Osteocyte (in vitro differentiated cells): ENCODE measurements around the gene CXXC5. TPM values are rescaled to one million over a fixed set of nuclear protein-coding genes. Genes with fewer than 3 reads are reported as not detected.

Experiments used
- DNase-seq: peaks from one replicate; pipeline ENCODE4 v3.0.0; 2021; ENCODE audit warnings: mixed read lengths; ENCODE audit not compliant: unreplicated experiment; ENCODE audit errors: extremely low spot score
- H3K27ac Mint-ChIP-seq: one replicate; pipeline ENCODE4 v1.8.0; 2021; ENCODE audit warnings: mild to moderate bottlenecking, mixed read lengths; ENCODE audit not compliant: unreplicated experiment
- H3K27me3 Mint-ChIP-seq: one replicate; pipeline ENCODE4 v1.8.0; 2021; ENCODE audit warnings: mixed read lengths; ENCODE audit not compliant: unreplicated experiment
- H3K36me3 Mint-ChIP-seq: one replicate; pipeline ENCODE4 v1.8.0; 2021; ENCODE audit warnings: mixed read lengths; ENCODE audit not compliant: unreplicated experiment
- H3K4me1 Mint-ChIP-seq: one replicate; pipeline ENCODE4 v1.8.0; 2021; ENCODE audit warnings: mixed read lengths; ENCODE audit not compliant: unreplicated experiment
- H3K4me3 Mint-ChIP-seq: one replicate; pipeline ENCODE4 v1.8.0; 2021; ENCODE audit warnings: mild to moderate bottlenecking, moderate library complexity, mixed read lengths; ENCODE audit not compliant: unreplicated experiment
- H3K9me3 Mint-ChIP-seq: one replicate; pipeline ENCODE4 v1.8.0; 2021; ENCODE audit warnings: mixed read lengths; ENCODE audit not compliant: unreplicated experiment
- total RNA-seq: library from RNA; stranded (reverse); gene quantifications from 2 replicates; pipeline ENCODE4 v1.2.1, GENCODE V29; 2021
- TF ChIP-seq, protein P1 (sequence below): fragments of 200-600 bp; sonication (generic); IDR thresholded peaks from 2 replicates; pipeline ENCODE4 v1.5.0; 2021; ENCODE audit warnings: antibody characterized with exemption, mild to moderate bottlenecking, moderate library complexity

The CXXC5 gene
- total RNA-seq, 1 donor from 2014 or later: 259 TPM

DNA sequence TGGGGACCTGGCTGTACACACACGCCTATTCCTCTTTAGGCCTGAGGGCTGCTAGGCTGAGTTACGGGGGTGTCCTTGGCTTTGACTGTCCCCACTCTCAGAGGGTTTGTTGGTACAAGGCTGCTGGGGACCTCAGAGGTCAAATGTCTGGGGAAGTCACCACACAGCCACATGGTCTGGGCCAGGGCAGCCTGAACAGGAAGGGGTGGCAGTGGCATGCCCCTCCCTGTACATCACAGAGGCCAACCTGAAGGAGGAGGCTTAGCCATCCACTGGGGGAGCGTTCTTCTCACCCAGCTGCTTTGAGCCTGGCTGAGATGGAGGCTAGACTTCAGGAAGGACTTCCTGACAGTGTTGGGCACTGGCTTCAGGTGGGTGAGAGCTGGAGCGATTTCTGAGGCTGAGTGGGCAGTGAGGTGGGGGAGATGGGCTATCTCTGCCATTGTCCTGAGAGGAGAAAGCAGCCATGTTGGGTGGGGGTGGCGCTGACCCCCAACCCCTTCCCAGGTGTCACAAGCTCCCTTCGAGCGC is 36.3 kb downstream of the CXXC5 start:
- no peaks in the 10 kb centered on the region for H3K27me3 Mint-ChIP-seq
- DNase-seq: no peak
- TF ChIP-seq, protein P1, sequence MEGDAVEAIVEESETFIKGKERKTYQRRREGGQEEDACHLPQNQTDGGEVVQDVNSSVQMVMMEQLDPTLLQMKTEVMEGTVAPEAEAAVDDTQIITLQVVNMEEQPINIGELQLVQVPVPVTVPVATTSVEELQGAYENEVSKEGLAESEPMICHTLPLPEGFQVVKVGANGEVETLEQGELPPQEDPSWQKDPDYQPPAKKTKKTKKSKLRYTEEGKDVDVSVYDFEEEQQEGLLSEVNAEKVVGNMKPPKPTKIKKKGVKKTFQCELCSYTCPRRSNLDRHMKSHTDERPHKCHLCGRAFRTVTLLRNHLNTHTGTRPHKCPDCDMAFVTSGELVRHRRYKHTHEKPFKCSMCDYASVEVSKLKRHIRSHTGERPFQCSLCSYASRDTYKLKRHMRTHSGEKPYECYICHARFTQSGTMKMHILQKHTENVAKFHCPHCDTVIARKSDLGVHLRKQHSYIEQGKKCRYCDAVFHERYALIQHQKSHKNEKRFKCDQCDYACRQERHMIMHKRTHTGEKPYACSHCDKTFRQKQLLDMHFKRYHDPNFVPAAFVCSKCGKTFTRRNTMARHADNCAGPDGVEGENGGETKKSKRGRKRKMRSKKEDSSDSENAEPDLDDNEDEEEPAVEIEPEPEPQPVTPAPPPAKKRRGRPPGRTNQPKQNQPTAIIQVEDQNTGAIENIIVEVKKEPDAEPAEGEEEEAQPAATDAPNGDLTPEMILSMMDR: no peak
- H3K9me3 Mint-ChIP-seq: no peaks in the 10 kb centered on the region
- peaks cover 46% of the 10 kb centered on the region for H3K36me3 Mint-ChIP-seq
- peaks cover 78% of the 10 kb centered on the region for H3K4me1 Mint-ChIP-seq
- H3K4me3 Mint-ChIP-seq: no peak overlapping the region
- H3K27ac Mint-ChIP-seq: peak overlapping the region; percentile 76

DNA sequence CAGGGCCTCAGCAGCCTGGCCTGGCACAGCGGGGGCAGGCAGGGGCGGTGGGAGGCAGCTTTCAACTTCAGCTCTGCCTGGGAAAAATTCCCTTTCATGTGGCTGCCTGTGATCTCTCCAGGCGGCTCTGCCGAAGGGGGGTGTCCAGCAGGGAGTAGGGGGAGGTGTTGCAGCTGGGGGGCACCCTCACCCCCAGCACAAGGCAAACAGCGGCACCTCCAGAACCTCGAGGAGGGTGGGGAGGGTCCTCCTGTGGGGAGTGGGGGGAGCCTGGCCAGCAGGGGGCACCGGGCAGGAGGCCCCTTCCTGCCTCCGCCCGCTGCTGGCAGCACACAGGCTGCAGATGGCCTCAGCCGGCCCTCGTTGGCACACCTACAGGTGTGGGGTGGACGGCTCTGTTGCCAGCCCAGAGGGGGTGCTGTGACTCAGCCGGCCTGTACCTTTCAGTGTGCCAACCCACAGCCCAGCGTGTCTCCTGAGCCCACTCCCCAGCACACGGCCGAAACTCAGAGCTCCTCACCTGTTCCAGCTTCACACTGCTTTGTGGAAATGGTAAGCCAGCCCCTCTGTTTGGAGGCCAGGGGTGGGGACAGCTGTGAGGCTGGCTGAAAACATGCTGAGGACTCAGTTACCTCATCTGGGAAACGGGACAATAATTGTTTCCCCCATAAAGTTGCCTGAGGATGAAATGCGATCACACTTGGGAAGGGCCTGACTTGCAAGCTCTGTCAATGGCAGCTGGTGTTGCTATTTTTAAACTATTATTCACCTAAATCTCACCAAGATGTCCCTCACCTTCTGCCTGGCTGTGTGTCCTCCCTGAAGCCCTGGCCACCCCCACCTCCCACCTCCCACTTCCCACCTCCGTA is 37.0 kb downstream of the CXXC5 start:
- DNase-seq: no peak
- H3K27ac Mint-ChIP-seq: peak overlapping the region; percentile 76
- H3K4me3 Mint-ChIP-seq: no peak overlapping the region
- H3K36me3 Mint-ChIP-seq: peaks cover 43% of the 10 kb centered on the region
- H3K27me3 Mint-ChIP-seq: no peaks in the 10 kb centered on the region
- TF ChIP-seq, protein P1: peak; percentile 31
- H3K9me3 Mint-ChIP-seq: no peaks in the 10 kb centered on the region
- peaks cover 76% of the 10 kb centered on the region for H3K4me1 Mint-ChIP-seq

DNA sequence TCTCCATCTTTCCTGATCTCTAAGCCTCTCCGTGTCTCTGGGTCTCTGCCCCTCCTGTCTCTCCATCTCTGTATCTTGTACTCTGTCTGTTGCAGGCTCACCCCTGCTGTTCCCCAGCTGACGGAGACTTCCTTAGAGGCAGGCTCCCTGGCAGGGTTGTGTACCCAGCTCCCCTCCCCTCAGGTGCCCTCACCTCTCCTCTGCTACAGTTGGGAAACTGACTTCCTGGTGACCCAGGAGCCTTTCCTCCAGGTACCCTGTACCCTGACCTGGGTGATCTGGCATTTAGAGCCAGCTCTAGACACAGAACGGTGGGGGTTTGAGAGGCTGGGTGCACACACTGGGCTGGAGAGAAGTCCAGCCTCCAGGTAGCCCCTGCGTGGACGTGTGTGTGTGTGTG is 37.7 kb downstream of the CXXC5 start:
- no peak overlapping the region for H3K4me3 Mint-ChIP-seq
- no peaks in the 10 kb centered on the region for H3K27me3 Mint-ChIP-seq
- peaks cover 81% of the 10 kb centered on the region for H3K4me1 Mint-ChIP-seq
- no peak for DNase-seq
- peak overlapping the region; percentile 74 for H3K27ac Mint-ChIP-seq
- H3K9me3 Mint-ChIP-seq: no peaks in the 10 kb centered on the region
- H3K36me3 Mint-ChIP-seq: peaks cover 39% of the 10 kb centered on the region
- TF ChIP-seq, protein P1: no peak

DNA sequence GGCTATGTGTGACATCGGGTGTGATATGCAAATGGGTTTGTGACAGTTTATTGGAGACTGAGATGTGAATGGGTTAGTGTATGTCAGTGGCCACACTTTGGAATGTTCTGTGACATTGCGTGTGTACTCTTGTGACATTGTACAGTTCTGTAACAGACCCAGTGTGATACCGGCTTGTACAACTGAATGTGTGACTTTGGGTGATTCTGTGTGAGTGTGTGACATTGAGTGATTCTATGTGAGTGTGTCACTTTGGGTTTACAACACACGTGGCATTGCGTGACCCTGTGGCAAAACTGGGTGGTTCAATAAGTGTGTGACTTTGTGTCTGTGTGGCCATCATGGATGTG is 38.2 kb downstream of the CXXC5 start:
- Mint-ChIP-seq H3K27me3 (no peaks in the 10 kb centered on the region), H3K4me3 (no peak overlapping the region), H3K36me3 (peaks cover 38% of the 10 kb centered on the region), H3K27ac (peak overlapping the region; percentile 74), H3K9me3 (no peaks in the 10 kb centered on the region), H3K4me1 (peaks cover 84% of the 10 kb centered on the region)
- TF ChIP-seq, protein P1: no peak
- no peak for DNase-seq

DNA sequence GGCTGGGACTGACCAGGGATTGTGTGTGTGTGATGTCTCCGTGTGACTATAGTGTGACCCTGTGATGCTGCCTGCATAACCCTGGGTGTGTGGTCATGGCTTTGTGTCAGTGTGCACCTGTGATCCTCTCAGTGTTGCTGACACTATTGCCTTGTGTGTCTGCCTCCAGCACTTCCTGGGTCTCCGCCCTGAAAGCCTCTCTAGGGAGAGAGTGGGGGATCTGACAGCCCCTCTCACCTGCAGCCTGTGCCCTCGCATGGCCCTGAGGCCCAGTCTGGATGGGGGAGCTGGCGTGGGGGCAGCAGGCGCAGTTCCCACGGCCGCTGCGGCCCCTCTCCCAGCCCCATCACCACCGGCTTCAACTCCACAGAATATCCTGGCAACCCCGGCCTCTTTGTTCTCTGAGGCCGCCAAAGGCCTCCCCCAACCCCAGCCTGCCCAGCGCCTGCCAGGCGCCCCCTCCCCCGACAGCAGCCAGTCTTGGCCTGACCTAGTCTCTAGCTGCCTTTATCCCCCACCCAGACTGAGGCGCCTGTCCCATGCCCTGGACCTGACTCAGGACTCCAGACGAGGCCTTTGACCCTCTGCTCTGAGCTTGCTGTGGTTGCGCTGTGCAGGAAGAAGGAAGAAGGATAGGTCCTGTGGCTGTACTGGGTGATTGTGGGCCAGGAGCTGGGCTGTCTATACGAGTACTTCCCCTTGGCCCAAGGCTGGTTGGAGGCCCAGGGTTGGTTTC is 38.7 kb downstream of the CXXC5 start:
- Mint-ChIP-seq H3K27me3 (no peaks in the 10 kb centered on the region), H3K4me1 (peaks cover 88% of the 10 kb centered on the region)

More for the DNA sequence above, 38.7 kb downstream of the CXXC5 start:
- TF ChIP-seq, protein P1: no peak
- Mint-ChIP-seq H3K36me3 (peaks cover 32% of the 10 kb centered on the region), H3K27ac (peak overlapping the region; percentile 74), H3K9me3 (no peaks in the 10 kb centered on the region), H3K4me3 (no peak overlapping the region)
- DNase-seq: no peak
